ENCODE measurements around the gene MYO1E.

Gene MYO1E

GRCh38 chr15:59227021-59227420, 145.7 kb downstream of the MYO1E start:
- no peak for DNase-seq (ENCODE audit: low read depth)

GRCh38 chr15:59224474-59224873, 148.2 kb downstream of the MYO1E start:
- no peak for DNase-seq (ENCODE audit: low read depth)

DNA sequence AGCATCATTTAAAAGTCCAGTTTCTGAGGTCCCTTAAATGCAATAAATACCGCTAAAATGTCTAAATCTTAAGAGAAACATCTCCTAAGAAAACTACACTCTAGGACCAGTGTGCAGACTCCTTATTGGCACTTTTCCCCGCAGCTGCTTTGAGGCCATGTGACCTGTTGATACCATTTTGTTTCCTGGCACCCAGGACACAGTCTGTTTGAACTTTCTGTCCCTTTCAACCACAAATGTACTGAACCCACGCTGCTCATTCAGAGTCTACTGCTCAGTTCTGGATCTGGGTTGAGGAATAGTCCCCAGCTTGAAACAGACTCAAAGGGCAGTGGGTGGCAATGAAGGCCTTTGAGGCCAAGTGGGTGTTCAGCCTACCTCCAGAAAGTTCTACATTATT, 148.9 kb downstream of the MYO1E start:
- no peak for DNase-seq (ENCODE audit: low read depth)

DNA sequence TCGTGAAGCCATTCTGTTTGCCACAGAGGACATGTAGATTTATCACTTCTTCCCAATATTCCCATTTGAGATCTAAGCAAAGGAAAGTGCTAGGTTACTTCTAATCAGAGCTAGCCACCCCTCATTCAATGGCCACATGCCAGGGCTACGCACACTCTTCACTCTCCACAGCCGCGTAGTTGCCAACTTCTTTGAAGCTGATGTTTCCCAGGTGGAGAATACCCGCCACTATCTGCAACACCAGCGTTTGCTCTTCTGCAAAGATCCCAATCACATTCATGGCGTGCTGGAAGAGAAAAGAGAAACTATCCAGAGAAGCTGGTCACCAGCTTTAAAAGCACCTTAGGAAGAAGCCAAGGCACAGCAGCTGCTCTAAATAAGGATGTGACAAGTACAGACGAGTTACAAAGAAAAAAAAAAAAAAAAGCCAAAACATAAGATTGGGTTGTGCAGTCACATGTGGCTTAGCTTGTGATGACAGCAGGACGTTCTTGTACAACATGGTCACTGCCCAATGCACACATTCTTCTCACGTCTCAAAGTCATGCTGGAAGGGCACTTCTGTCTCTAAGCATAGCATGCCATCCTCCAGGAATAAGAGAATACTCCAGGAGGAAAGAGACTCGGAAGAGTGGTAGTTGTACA, 149.6 kb downstream of the MYO1E start:
- DNase-seq (ENCODE audit: low read depth) = no peak

DNA sequence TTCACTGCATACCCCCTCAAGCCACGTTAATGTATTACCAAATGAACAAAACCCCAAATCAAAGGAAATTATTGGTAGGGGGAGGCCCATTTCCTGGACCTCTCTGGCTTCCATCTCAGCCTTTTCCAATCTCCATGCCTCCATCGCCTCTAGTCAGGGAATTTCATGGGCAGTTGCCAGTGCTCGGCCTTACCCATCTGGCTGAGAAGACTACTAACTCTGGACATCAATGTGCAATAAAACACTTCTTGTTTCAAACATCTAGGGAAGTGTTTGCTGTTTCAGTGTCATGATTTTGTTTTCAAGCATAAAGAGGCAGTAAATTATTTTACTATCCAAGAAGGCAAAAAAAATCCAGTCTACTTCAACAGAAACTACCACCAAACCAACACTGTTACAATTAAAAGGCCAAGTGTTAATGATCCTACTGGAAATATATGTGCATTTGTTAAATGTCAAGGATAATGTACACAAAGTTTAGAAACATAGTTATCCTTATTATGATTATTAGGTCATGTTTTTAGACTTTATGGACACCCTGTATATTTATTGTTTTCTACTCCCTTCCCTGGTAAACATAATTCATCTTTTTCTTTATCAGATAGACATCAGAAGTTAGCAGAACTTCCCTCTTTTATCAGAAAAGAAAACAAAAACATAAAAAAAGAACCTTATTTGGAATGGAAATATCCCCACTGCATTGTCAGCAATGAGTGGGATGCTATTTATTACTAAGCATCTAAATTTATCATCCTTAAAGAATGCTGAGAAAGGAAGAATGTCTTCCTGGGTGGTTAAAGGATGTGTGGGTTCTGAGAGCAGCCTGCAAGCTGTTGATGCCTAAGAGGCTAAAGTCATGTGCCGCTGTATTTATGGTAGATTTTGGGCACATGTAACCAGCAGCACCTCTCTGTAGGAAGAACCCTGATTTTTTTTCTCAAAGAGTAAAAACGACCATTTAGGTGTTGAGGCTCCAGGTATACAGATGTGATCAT, 150.9 kb downstream of the MYO1E start:
- DNase-seq (ENCODE audit: low read depth) = no peak

DNA sequence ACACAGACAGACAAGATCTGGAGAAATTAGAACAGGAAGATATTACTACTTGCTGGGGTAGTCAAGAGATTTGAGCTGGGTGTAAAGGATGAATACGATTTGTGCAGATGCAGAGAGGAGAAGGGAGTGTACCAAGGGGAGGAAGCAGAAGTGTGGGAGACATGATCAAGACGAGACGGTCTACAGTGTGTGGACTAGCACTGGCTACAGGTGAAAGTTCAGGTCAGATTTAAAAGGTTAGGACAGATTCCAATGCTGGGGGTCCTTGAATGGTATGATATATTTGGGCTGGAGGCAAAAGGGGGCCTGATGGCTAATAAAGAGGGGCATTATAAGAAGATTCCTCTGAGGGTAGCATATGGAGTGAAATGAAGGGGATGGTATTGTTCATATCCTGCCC, 154.0 kb downstream of the MYO1E start:
- DNase-seq (ENCODE audit: low read depth) = no peak

DNA sequence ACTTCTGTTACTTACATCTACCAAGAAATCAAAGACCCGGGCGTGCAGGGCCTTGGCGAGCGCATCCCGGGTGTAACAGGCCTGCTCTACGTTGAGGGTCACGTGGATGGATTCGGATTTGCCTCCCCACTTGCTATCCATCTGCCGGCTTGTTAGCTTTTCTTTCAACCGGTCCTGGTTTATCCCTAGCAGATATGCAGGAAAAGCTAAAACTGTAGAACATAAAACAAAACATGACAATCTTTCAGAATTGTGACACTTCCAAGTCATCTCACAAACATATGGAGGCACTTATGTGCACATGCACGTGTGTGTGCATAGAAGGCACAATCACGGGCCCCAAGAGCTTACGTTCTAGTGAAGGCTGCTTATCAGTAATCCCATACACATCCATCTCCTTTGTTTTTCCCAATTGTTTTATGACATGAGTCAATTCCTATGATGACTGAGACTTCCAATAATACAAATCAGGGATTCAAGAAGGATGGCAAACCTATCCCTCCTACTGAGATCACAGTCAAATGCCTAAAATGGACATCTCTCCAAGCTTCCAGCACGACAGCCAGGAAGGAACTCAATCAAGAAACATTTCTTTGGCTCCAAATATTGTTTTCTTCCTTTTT, 154.7 kb downstream of the MYO1E start:
- DNase-seq (ENCODE audit: low read depth) = no peak

- DNase-seq (ENCODE audit: low read depth) = no peak
Measured at GRCh38 chr15:59216911-59217310, 155.8 kb downstream of the MYO1E start.

DNA sequence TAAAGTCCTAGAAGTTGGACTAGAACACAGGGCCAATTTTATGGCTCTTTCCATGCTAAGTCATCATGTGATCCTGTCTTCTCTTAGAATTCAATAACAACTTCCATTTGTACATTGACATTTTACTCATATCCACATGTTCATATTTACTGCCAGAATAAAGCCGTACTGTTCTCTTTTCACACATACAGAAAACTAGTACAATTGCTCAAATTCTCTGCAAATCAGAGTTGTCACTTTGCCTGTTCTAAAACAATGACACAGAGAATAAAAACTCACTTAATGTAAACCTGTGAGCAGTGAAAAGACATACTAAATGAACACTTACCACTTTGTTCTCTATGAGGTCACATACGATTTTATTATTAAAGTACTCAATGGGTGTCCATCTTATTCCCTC, 162.5 kb downstream of the MYO1E start:
- no peak for DNase-seq (ENCODE audit: low read depth)

DNA sequence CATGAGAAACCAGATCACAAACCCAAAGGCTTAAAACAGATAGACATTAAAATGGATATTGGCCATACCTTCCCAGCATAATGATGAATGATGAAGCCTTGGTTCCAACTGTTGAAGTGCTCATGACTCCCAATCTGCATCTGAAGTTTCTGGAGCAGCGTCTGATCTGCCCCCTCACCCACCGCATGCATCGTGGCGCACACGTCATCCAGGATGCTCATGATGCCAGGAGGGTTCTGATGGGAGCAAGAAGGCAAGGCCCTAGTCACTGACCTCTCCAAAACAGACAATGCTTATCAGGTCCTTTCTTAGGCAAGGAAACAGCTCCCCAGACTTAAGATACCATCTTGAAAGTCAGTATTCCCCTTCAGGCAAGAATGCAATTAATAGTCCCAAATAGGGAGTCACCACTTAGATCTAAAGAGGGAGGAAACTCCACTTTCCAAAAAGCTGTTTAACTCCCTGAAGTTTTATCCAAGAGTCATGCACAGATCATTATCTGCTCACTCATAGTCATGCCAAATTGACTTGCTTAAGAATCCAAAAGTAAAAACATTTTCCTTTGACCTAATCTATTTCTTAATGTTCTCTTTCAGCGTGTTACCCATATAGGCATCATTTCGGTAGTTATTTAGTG, 163.9 kb downstream of the MYO1E start:
- no peak for DNase-seq (ENCODE audit: low read depth)

GRCh38 chr15:59206623-59207183, 166.0 kb downstream of the MYO1E start, which contains the start of gene LDHAL6B:
Gene LDHAL6B (plus strand): TSS chr15:59206843. CDS start chr15:59206941, 98 bp downstream.
- DNase-seq (ENCODE audit: low read depth) = no peak

DNA sequence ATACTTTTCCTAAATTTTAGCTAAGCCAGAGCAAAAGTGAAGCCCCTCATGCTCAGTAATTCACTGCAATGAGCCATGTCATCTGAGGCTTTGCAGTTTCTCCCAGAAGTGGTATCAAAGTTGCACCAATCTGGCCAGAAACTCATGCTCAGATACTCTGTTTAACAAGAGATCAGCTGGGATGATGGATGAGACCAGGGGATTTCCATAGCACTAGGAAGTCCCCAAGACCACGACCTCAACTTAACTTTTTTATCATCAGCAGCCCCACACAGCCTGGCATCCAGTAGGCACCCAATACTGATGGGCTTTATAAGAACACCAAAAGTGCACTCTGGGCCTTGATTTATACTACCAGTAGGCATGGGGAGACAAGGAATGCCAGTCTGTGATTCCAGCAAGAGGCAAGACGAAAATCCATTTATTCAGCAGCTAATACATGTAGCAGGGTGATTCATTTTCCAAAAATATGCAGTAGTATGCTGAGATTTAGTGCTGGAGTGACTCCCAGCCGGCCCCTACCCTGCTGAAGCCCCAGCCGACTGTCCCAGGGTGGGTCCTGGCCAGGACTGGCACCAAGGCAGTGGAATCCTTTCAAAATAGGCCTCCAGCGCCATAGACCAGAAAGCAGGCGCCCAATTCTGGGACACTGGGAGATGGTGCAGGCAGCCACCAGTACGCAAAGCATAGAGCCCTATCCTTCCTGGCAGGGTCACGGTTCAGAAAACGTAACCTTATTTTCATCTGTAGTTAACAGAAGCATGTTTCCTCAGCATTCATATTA, 166.6 kb downstream of the MYO1E start:
- no peak for DNase-seq (ENCODE audit: low read depth)

- no peak for DNase-seq (ENCODE audit: low read depth)
Measured at GRCh38 chr15:59203657-59204056, 169.0 kb downstream of the MYO1E start.

DNA sequence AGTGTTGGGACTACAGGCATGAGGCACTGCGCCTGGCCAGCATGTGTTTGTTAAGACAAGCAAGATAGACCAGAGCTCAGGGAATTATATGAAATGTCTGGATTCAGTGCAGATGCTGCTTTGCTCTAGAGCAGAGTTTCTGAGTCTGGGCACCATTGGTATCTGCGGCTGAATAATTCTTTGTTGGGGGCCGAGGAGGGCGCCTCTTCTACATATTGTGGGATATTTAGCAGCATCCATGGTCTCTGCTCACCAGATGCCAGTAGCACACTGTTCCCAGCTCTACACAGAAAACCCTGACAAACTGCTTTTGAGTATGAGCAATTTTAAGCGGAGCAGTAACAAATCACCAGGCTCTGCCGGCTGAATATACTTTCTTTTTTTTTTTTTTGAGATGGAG, 169.7 kb downstream of the MYO1E start:
- no peak for DNase-seq (ENCODE audit: low read depth)

- no peak for DNase-seq (ENCODE audit: low read depth)
Measured at GRCh38 chr15:59200560-59200959, 172.1 kb downstream of the MYO1E start.

GRCh38 chr15:59199626-59200465, 172.8 kb downstream of the MYO1E start:
- DNase-seq (ENCODE audit: low read depth) = no peak

DNA sequence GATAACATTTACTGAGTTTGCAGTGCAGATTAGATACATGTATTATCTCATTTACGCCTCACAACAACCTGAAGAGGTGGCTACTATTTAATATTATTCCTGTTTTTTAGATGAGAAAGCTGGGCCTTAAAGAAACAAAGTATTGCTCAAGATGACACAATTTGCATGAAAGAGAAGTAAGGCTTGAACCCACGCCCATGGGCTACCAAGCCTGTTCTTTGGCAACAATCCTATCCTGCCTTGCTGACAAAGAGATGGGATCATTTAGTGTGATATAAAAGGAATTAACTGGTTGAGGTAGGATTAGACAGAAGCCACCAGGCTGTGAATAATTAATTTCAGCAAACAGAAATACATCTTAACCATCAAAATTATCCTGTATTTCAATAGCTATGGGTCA, 175.2 kb downstream of the MYO1E start:
- DNase-seq (ENCODE audit: low read depth) = no peak

DNA sequence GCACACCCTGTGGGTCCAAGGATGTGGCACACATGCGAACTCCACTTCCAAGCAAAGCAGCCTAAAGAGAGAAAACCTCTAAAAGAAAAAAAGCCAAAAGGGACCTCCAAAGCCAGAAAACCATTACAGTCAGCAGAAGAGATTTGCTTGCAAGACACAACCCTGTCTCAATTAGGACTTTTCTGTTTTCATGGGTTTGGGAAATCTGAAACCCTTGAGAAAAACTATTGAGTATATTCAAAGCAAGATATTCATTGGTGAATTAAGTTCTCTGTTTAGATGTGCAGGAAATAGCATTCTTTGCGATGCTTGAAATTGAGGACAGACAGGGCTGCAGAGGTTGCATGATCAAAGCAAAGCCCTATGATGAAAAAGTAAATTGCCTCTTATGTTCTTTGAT, 176.3 kb downstream of the MYO1E start:
- DNase-seq (ENCODE audit: low read depth) = no peak

DNA sequence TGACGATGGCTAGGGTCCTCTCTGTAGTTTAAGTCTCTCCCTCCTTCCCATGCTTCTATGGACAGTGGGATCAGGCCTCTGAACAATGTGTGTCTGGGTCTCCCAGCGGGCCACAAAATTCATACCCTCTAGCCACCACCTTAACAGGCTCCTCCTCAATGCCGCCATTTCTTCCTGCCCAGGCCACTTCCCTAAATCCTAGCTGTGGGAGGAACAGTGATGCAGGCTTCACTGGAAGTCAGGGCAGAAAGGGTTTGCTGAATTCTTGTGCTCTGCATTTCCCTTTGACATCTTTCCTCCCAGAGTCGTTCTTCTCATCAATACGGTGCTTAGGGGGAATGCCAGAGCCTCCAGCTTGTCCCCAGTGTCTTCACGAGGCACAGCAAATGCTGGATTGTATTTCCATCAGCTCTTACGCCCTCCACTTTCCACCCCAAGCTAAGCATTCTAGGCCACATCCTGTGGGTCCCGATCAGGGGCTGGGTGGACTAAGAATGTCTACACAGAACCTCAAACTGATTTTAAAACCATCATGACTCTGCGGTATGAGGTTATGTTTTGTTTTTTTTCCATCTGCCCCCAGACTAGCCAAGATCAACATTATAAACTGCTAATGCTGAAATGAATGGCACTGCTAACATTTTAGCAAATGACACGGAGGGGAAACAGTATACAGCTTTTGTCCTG, 177.9 kb downstream of the MYO1E start:
- no peak for DNase-seq (ENCODE audit: low read depth)

GRCh38 chr15:59191855-59192237, 180.8 kb downstream of the MYO1E start:
- no peak for DNase-seq (ENCODE audit: low read depth)

Measured in activated T-helper 1 cell treated with Interleukin-2 at 50 U/mL for 16 hours (primary cell).